ENCODE measurements around the gene HDHD5. TPM values are rescaled to one million over a fixed set of nuclear protein-coding genes. Genes with fewer than 3 reads are reported as not detected.

The HDHD5 gene
- total RNA-seq, 1 experiment from 2014 or later, result 51.8 TPM

DNA sequence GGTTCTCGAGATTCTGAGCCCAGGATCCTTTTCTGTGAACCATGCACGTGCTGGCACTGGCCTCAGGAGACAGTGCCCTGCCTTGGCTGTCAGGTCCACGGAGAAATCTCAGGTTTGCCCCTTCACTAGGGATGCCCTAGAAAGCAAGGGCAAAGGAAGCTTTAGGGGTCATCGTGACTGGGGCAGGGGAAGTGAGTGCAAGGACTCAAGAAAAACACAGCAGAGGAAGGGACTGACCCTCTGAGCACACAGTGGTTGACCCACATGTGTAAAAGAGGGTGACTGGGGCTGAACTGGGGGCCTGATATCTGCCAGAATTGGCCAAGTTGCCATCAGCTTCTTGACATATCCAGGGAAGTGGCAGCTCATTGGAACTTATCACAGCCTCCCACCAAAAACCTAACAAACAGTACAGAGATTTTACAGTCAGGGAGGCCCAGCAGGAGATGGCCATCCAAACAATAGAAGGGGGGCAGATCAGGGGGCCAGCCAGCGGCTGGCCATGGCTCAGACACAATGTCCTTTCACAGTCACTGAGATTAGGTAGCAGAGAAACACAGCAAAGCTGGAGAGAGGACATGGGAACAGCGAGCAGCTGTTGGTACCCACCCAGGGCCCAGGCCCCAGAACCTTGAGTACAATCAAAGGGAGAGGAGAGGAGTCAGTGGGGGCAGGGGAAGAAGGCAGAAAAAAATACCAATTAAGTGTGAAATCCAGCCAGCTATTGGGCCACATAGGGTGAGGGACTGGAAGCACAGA, 42.3 kb downstream of the HDHD5 start:
- Mint-ChIP-seq H3K27me3 (ENCODE audit: insufficient read depth, unreplicated experiment) (peaks cover 16% of the 10 kb centered on the region), H3K9me3 (ENCODE audit: unreplicated experiment) (no peaks in the 10 kb centered on the region), H3K4me3 (ENCODE audit: unreplicated experiment) (no peak overlapping the region), H3K36me3 (ENCODE audit: insufficient read depth, unreplicated experiment) (peaks cover 5% of the 10 kb centered on the region), H3K27ac (ENCODE audit: low read depth, unreplicated experiment) (peak overlapping the region; percentile 10), H3K4me1 (ENCODE audit: insufficient read depth, unreplicated experiment) (no peaks in the 10 kb centered on the region)
- TF ChIP-seq, protein P1, sequence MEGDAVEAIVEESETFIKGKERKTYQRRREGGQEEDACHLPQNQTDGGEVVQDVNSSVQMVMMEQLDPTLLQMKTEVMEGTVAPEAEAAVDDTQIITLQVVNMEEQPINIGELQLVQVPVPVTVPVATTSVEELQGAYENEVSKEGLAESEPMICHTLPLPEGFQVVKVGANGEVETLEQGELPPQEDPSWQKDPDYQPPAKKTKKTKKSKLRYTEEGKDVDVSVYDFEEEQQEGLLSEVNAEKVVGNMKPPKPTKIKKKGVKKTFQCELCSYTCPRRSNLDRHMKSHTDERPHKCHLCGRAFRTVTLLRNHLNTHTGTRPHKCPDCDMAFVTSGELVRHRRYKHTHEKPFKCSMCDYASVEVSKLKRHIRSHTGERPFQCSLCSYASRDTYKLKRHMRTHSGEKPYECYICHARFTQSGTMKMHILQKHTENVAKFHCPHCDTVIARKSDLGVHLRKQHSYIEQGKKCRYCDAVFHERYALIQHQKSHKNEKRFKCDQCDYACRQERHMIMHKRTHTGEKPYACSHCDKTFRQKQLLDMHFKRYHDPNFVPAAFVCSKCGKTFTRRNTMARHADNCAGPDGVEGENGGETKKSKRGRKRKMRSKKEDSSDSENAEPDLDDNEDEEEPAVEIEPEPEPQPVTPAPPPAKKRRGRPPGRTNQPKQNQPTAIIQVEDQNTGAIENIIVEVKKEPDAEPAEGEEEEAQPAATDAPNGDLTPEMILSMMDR (IDR thresholded peaks at IDR 0.05; ENCODE audit: unreplicated experiment), result no peak
- BruUV-seq (replicated peaks), result no TSS peak
- ChIA-PET CTCF (no interaction called here), POLR2A (interaction anchor here (0.6 to 2.0 kb wide), 3 partner anchors 10 to 31 kb away, joined by 3 to 6 read pairs (median 3); no protein-coding TSS in a partner anchor)
- no peak for DNase-seq (ENCODE audit: unreplicated experiment)
- intact Hi-C loops (cut with micrococcal nuclease), result no loop called here

DNA sequence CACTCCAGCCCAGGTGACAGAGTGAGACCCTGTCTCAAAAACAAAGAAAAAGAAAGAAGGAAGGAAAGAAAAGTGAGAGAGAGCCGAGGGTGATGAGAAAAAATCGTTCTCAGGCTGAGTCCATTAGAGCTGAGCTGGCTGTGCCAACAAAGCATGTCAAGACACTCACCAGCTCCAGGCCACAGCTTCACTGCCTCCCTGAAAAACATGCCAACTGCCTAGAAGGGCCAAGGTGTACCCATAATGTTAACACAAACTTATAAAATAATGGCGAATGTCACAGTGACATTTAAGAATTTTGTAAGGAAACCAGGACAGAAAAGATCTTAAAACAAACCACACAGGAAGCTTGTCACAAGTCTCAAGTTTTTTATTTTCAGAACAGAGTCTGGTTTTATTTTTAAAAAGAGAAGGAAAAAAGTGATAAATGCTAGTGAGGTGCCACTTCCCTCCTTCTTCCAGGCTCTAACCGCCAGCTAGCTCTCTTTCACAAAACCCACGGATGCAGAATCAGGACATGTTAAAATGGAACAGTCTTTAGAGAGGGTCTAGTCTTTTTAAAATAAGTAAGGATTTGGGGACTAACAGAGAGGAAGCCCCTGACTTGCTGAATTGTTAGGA, 43.0 kb downstream of the HDHD5 start:
- Mint-ChIP-seq H3K27ac (ENCODE audit: low read depth, unreplicated experiment) (no peak overlapping the region), H3K27me3 (ENCODE audit: insufficient read depth, unreplicated experiment) (peaks cover 11% of the 10 kb centered on the region), H3K4me3 (ENCODE audit: unreplicated experiment) (no peak overlapping the region), H3K4me1 (ENCODE audit: insufficient read depth, unreplicated experiment) (no peaks in the 10 kb centered on the region), H3K36me3 (ENCODE audit: insufficient read depth, unreplicated experiment) (peaks cover 5% of the 10 kb centered on the region), H3K9me3 (ENCODE audit: unreplicated experiment) (no peaks in the 10 kb centered on the region)
- TF ChIP-seq, protein P1 (IDR thresholded peaks at IDR 0.05; ENCODE audit: unreplicated experiment), result no peak
- ChIA-PET POLR2A (interaction anchor here (0.6 to 2.0 kb wide), 4 partner anchors 11 to 696 kb away, joined by 3 to 6 read pairs (median 3); no protein-coding TSS in a partner anchor), CTCF (interaction anchor here (0.6 kb wide), 1 partner anchor 306 kb away, joined by 5 read pairs; no protein-coding TSS in a partner anchor)
- no TSS peak for BruUV-seq (replicated peaks)
- intact Hi-C loops (cut with micrococcal nuclease), result no loop called here
- no peak for DNase-seq (ENCODE audit: unreplicated experiment)

DNA sequence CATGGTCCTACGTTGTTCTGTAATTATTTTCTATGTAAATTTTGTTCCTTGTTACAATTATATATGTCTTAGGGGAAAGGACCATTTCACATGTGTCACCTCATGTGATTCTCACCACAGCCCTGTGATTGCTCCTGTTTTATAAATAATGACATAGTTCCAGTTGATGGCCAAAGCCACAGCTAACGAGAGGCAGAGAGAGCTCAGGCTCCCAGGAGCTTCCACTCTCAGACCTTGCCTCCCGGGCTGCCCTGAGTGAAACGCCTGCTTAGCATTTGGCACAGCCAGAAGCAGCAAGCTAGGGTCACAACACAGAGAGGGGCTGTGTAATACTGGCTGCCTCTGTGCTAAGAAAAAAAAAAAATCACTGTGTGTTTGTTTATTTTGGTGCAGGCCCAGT, 43.8 kb downstream of the HDHD5 start:
- TF ChIP-seq, protein P1 (IDR thresholded peaks at IDR 0.05; ENCODE audit: unreplicated experiment), result no peak

DNA sequence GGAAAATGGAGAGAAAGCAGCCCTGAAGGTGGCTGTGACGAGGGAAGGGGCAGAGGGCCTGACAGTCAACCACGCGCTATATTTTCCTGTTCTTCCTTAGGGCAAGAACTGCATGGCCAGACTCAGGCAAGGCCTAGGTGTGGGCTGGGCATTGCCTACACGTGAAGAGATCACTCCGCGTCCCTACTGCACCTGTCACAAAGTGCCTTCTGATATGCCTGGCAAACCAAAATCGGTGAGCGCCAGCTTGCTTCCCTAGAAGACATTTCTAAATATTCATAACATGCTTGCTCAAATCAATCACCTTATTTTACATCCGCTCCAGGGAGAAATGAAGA, 44.2 kb downstream of the HDHD5 start:
- Mint-ChIP-seq H3K4me3 (ENCODE audit: unreplicated experiment) (no peak overlapping the region), H3K27ac (ENCODE audit: low read depth, unreplicated experiment) (no peak overlapping the region), H3K4me1 (ENCODE audit: insufficient read depth, unreplicated experiment) (no peaks in the 10 kb centered on the region), H3K36me3 (ENCODE audit: insufficient read depth, unreplicated experiment) (peaks cover 5% of the 10 kb centered on the region), H3K27me3 (ENCODE audit: insufficient read depth, unreplicated experiment) (peaks cover 11% of the 10 kb centered on the region), H3K9me3 (ENCODE audit: unreplicated experiment) (no peaks in the 10 kb centered on the region)
- no peak for DNase-seq (ENCODE audit: unreplicated experiment)
- CTCF ChIA-PET, result interaction anchor here (0.6 to 1.1 kb wide), 6 partner anchors 17 to 387 kb away, joined by 3 to 4 read pairs (median 3); no protein-coding TSS in a partner anchor
- POLR2A ChIA-PET, result no interaction called here
- no TSS peak for BruUV-seq (replicated peaks)
- intact Hi-C loops (cut with micrococcal nuclease), result no loop called here
- TF ChIP-seq, protein P1 (IDR thresholded peaks at IDR 0.05; ENCODE audit: unreplicated experiment), result no peak

More for the DNA sequence above, 43.8 kb downstream of the HDHD5 start:
- no peaks in the 10 kb centered on the region for H3K9me3 Mint-ChIP-seq (ENCODE audit: unreplicated experiment)
- H3K27me3 Mint-ChIP-seq (ENCODE audit: insufficient read depth, unreplicated experiment), result peaks cover 11% of the 10 kb centered on the region
- H3K36me3 Mint-ChIP-seq (ENCODE audit: insufficient read depth, unreplicated experiment), result peaks cover 5% of the 10 kb centered on the region
- intact Hi-C loops (cut with micrococcal nuclease), result no loop called here
- DNase-seq (ENCODE audit: unreplicated experiment), result no peak
- no peaks in the 10 kb centered on the region for H3K4me1 Mint-ChIP-seq (ENCODE audit: insufficient read depth, unreplicated experiment)
- no TSS peak for BruUV-seq (replicated peaks)
- no peak overlapping the region for H3K4me3 Mint-ChIP-seq (ENCODE audit: unreplicated experiment)
- no peak overlapping the region for H3K27ac Mint-ChIP-seq (ENCODE audit: low read depth, unreplicated experiment)
- POLR2A ChIA-PET, result interaction anchor here (0.6 kb wide), 1 partner anchor 697 kb away, joined by 3 read pairs; no protein-coding TSS in a partner anchor
- CTCF ChIA-PET, result interaction anchor here (0.6 to 1.1 kb wide), 5 partner anchors 17 to 305 kb away, joined by 3 to 5 read pairs (median 3); no protein-coding TSS in a partner anchor
